Chondrocyte (in vitro differentiated cells): ENCODE results near the gene KANK2. TPM values are rescaled to one million over a fixed set of nuclear protein-coding genes. Genes with fewer than 3 reads are reported as not detected.
A peak's percentile ranks its signal among the peaks of the same experiment; 100 is the strongest.

Experiments used
- DNase-seq: peaks from one replicate; pipeline ENCODE4 v3.0.0; 2021; ENCODE audit warnings: mixed read lengths, low spot score
- H3K27ac Mint-ChIP-seq: one replicate; pipeline ENCODE4 v1.8.0; 2021; ENCODE audit warnings: mild to moderate bottlenecking, moderate library complexity, mixed read lengths; ENCODE audit not compliant: unreplicated experiment
- H3K27me3 Mint-ChIP-seq: 2 replicates; pipeline ENCODE4 v1.8.0; 2021; ENCODE audit warnings: low read depth, mixed read lengths
- H3K36me3 Mint-ChIP-seq: 2 replicates; pipeline ENCODE4 v1.8.0; 2021; ENCODE audit warnings: low read depth, mixed read lengths
- H3K4me1 Mint-ChIP-seq: 2 replicates; pipeline ENCODE4 v1.8.0; 2021; ENCODE audit warnings: low read depth, mild to moderate bottlenecking, mixed read lengths
- H3K4me3 Mint-ChIP-seq: one replicate; pipeline ENCODE4 v1.8.0; 2021; ENCODE audit warnings: mild to moderate bottlenecking, moderate library complexity, mixed read lengths; ENCODE audit not compliant: unreplicated experiment
- H3K9me3 Mint-ChIP-seq: 2 replicates; pipeline ENCODE4 v1.8.0; 2021; ENCODE audit warnings: low read depth, mixed read lengths
- CTCF ChIP-seq: fragments of 200-600 bp; sonication (generic); IDR thresholded peaks from 2 replicates; pipeline ENCODE4 v1.5.0; 2021; ENCODE audit warnings: antibody characterized with exemption, mild to moderate bottlenecking, moderate library complexity
- total RNA-seq: library from RNA; stranded (reverse); gene quantifications from 3 replicates; pipeline ENCODE4 v1.2.1, GENCODE V29; 2021

Gene KANK2
- total RNA-seq, 1 donor from 2014 or later, result 243 TPM

GRCh38 chr19:11242864-11243797 is 45.8 kb upstream of the KANK2 start:
- no peaks in the 10 kb centered on the region for H3K27me3 Mint-ChIP-seq
- TF ChIP-seq CTCF, result peak; percentile 91
- H3K36me3 Mint-ChIP-seq, result peaks cover 15% of the 10 kb centered on the region
- H3K27ac Mint-ChIP-seq, result peak overlapping the region; percentile 63
- H3K9me3 Mint-ChIP-seq, result no peaks in the 10 kb centered on the region
- no peak for DNase-seq
- peaks cover 9% of the 10 kb centered on the region for H3K4me1 Mint-ChIP-seq
- H3K4me3 Mint-ChIP-seq, result peak overlapping the region; percentile 52

DNA sequence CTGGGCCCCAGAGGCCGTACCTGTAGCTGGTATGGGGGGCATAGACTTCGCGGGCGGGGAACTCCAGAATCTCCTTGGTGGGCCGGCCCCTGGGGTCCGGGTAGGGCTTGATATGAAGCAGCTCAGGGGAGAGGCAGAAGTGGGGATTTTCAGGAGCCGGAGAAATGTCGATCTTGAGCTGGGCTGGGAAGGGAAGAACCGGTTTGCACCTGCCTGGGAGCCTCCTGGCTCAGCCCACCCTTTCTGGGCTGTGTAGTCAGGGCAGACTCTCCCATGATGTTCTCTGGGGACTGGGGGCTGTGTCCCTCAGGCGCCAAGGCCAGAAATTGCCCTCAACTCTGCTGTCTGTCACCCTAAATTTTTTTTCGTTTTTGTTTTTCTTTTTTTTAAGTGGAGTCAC is 44.7 kb upstream of the KANK2 start:
- no peak for DNase-seq
- Mint-ChIP-seq H3K27me3 (no peaks in the 10 kb centered on the region), H3K36me3 (peaks cover 13% of the 10 kb centered on the region), H3K27ac (no peak overlapping the region), H3K4me1 (peaks cover 5% of the 10 kb centered on the region), H3K4me3 (no peak overlapping the region), H3K9me3 (no peaks in the 10 kb centered on the region)
- no peak for TF ChIP-seq CTCF

- H3K27me3 Mint-ChIP-seq, result no peaks in the 10 kb centered on the region
- H3K4me3 Mint-ChIP-seq, result no peak overlapping the region
- no peak overlapping the region for H3K27ac Mint-ChIP-seq
- H3K9me3 Mint-ChIP-seq, result no peaks in the 10 kb centered on the region
- DNase-seq, result no peak
- H3K4me1 Mint-ChIP-seq, result peaks cover 5% of the 10 kb centered on the region
- no peak for TF ChIP-seq CTCF
- peaks cover 13% of the 10 kb centered on the region for H3K36me3 Mint-ChIP-seq
Observed at GRCh38 chr19:11240008-11240444, 42.7 kb upstream of the KANK2 start.

DNA sequence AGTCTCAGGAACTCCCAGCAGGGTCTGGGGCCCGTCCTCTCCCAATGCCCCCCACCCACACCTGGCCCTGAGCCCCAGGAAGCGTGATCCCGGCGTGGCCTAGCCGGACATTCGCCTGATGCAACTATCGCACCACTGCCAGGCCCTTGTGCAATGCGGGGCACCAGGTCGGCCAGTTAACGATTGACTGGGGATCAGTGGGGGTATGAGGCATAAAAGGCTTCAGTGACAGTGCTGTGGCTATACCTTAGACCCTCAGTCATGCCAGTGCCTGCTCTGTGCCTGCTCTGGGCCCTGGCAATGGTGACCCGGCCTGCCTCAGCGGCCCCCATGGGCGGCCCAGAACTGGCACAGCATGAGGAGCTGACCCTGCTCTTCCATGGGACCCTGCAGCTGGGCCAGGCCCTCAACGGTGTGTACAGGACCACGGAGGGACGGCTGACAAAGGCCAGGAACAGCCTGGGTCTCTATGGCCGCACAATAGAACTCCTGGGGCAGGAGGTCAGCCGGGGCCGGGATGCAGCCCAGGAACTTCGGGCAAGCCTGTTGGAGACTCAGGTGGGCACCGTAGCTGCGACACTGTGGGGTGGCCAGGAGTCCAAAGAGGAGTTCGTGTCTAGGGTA is 42.1 kb upstream of the KANK2 start, which contains the start of gene ANGPTL8:
ANGPTL8 (plus strand) TSS at position 243 of the 624 bp plus-strand sequence; CDS start at position 262, 19 bp downstream.
- TF ChIP-seq CTCF, result no peak
- Mint-ChIP-seq H3K36me3 (peaks cover 13% of the 10 kb centered on the region), H3K27ac (no peak within 1 kb of the TSS), H3K27me3 (no peaks in the 10 kb centered on the region), H3K9me3 (no peaks in the 10 kb centered on the region), H3K4me3 (no peak within 1 kb of the TSS), H3K4me1 (peaks cover 5% of the 10 kb centered on the region)
- DNase-seq, result no peak

DNA sequence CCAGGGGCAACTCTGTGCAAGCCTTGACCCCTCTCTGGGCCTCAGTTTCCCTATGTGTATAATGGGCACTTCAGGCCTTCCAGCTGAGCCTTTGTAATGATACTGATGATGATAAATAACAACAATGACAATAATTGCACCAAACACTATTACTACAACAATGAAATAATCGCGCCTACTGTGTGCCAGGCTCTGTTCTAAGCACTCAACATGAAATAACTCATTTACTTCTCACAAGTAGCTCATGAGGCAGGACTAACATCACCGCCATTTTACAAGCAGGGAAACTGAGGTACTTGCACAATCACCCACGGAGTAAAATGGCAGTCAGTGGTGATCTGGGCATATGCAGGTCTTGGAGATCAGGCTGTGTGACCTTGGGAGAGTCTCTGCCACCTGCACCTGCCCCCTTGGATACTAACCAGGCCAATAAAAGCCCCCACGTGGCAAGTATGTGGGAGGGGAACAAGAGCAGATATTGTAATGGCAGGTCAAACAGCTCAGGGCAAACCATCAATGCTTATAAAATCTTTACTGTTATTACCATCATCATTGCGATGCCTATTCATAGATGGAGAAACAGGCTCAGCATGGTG is 41.5 kb upstream of the KANK2 start:
- no peak overlapping the region for H3K4me3 Mint-ChIP-seq
- no peaks in the 10 kb centered on the region for H3K27me3 Mint-ChIP-seq
- peaks cover 5% of the 10 kb centered on the region for H3K4me1 Mint-ChIP-seq
- peaks cover 13% of the 10 kb centered on the region for H3K36me3 Mint-ChIP-seq
- no peak for TF ChIP-seq CTCF
- no peak for DNase-seq
- no peaks in the 10 kb centered on the region for H3K9me3 Mint-ChIP-seq
- H3K27ac Mint-ChIP-seq, result no peak overlapping the region
